Measurements from ENCODE around the gene NOC2L. TPM values are rescaled to one million over a fixed set of nuclear protein-coding genes. Genes with fewer than 3 reads are reported as not detected.

The NOC2L gene
- total RNA-seq, 3 donors from 2014 or later = 36.2 to 38.7 (median 38.2) TPM

- Histone ChIP-seq H3K27me3 (peaks cover 0 to 18% of the 10 kb centered on the region in 2 donors), H3K27ac (no peak overlapping the region), H3K36me3 (no peaks in the 10 kb centered on the region), H3K9me3 (no peaks in the 10 kb centered on the region), H3K4me1 (no peaks in the 10 kb centered on the region), H3K4me3 (no peak overlapping the region)
- no peak for DNase-seq (ENCODE audit: low spot score in 2 of 2)
- intact Hi-C loops (cut with DNase I; ENCODE audit: low total_unique reads) = no loop called here
- TF ChIP-seq, protein P1, sequence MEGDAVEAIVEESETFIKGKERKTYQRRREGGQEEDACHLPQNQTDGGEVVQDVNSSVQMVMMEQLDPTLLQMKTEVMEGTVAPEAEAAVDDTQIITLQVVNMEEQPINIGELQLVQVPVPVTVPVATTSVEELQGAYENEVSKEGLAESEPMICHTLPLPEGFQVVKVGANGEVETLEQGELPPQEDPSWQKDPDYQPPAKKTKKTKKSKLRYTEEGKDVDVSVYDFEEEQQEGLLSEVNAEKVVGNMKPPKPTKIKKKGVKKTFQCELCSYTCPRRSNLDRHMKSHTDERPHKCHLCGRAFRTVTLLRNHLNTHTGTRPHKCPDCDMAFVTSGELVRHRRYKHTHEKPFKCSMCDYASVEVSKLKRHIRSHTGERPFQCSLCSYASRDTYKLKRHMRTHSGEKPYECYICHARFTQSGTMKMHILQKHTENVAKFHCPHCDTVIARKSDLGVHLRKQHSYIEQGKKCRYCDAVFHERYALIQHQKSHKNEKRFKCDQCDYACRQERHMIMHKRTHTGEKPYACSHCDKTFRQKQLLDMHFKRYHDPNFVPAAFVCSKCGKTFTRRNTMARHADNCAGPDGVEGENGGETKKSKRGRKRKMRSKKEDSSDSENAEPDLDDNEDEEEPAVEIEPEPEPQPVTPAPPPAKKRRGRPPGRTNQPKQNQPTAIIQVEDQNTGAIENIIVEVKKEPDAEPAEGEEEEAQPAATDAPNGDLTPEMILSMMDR (IDR thresholded peaks at IDR 0.05) = no peak
- TF ChIP-seq POLR2A (IDR thresholded peaks at IDR 0.05) (no peak), POLR2AphosphoS5 (IDR thresholded peaks at IDR 0.05) (no peak)
These were observed 21.7 kb upstream of the NOC2L start for GRCh38 chr1:980602-981395.

DNA sequence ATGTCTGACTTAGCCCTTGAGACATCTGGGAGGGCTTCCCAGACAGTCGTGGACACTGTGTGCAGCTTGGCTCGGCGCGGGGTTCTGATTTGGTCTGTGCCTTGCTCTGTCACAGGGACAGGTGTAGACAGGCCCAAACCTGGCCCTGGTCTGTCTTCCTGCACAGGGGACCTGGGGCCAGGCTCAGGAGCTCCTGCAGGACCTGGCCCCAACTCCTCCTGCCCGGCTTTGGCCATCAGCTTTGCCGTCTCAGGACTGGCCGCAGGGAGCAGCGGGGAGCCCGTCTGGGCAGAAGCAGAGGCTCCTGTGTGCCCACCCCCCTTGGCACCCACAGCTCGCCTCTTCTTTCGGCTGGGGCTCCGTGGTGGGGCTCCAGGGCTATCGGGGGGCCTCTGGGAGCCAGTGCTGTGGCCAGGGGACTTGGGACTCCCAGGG lies 21.1 kb upstream of the NOC2L start:
- TF ChIP-seq POLR2AphosphoS5 (IDR thresholded peaks at IDR 0.05) (no peak), POLR2A (IDR thresholded peaks at IDR 0.05) (no peak)
- TF ChIP-seq, protein P1 (IDR thresholded peaks at IDR 0.05) = no peak
- H3K27me3 ChIP-seq = peaks cover 0 to 18% of the 10 kb centered on the region in 2 donors
- H3K36me3 ChIP-seq = no peaks in the 10 kb centered on the region
- intact Hi-C loops (cut with DNase I; ENCODE audit: low total_unique reads) = no loop called here
- H3K27ac ChIP-seq = no peak overlapping the region
- H3K9me3 ChIP-seq = no peaks in the 10 kb centered on the region
- H3K4me1 ChIP-seq = peaks cover 0 to 3% of the 10 kb centered on the region in 2 donors
- H3K4me3 ChIP-seq = no peak overlapping the region
- DNase-seq (ENCODE audit: low spot score in 2 of 2) = no peak

GRCh38 chr1:979744-980072 lies 20.7 kb upstream of the NOC2L start:
- H3K27me3 ChIP-seq = peaks cover 0 to 18% of the 10 kb centered on the region in 2 donors
- H3K4me1 ChIP-seq = peaks cover 0 to 6% of the 10 kb centered on the region in 2 donors
- H3K27ac ChIP-seq = no peak overlapping the region
- no peaks in the 10 kb centered on the region for H3K9me3 ChIP-seq
- intact Hi-C loops (cut with DNase I; ENCODE audit: low total_unique reads) = loop anchor here (1.0 kb wide), 1 partner anchor 44 kb away; no protein-coding TSS in a partner anchor
- H3K36me3 ChIP-seq = no peaks in the 10 kb centered on the region
- TF ChIP-seq, protein P1 (IDR thresholded peaks at IDR 0.05) = no peak
- TF ChIP-seq POLR2A (IDR thresholded peaks at IDR 0.05) (no peak), POLR2AphosphoS5 (IDR thresholded peaks at IDR 0.05) (no peak)
- H3K4me3 ChIP-seq = no peak overlapping the region
- DNase-seq (ENCODE audit: low spot score in 2 of 2) = no peak

GRCh38 chr1:978835-979743 lies 20.0 kb upstream of the NOC2L start:
- Histone ChIP-seq H3K27me3 (peaks cover 0 to 17% of the 10 kb centered on the region in 2 donors), H3K27ac (no peak overlapping the region), H3K4me1 (peaks cover 0 to 6% of the 10 kb centered on the region in 2 donors), H3K9me3 (no peaks in the 10 kb centered on the region), H3K4me3 (no peak overlapping the region), H3K36me3 (no peaks in the 10 kb centered on the region)
- DNase-seq (ENCODE audit: low spot score in 2 of 2) = no peak
- intact Hi-C loops (cut with DNase I; ENCODE audit: low total_unique reads) = loop anchor here (1.0 kb wide), 1 partner anchor 44 kb away; no protein-coding TSS in a partner anchor
- TF ChIP-seq, protein P1 (IDR thresholded peaks at IDR 0.05) = no peak
- TF ChIP-seq POLR2AphosphoS5 (IDR thresholded peaks at IDR 0.05) (no peak), POLR2A (IDR thresholded peaks at IDR 0.05) (no peak)

Data from breast epithelium (tissue), 4 donors.